Transverse colon (tissue), 4 donors: ENCODE results near the gene ISG20L2. TPM values are rescaled to one million over a fixed set of nuclear protein-coding genes. Genes with fewer than 3 reads are reported as not detected.

Experiments used
- DNase-seq: peaks from one replicate; pipeline ENCODE4 v3.0.0-alpha.2; 2019
- H3K27ac ChIP-seq, 4 donors: fragments of 200-600 bp; sonication (generic); 2 replicates each; pipeline ENCODE4 v1.5.1; 2016 to 2018; ENCODE audit warnings: inconsistent platforms in 4 of 4
- H3K27me3 ChIP-seq: fragments of 200-600 bp; sonication (generic); 2 replicates; pipeline ENCODE4 v1.5.1; 2017; ENCODE audit warnings: inconsistent platforms
- H3K36me3 ChIP-seq, 4 donors: fragments of 200-600 bp; sonication (generic); 2 replicates each; pipeline ENCODE4 v1.5.1; 2017 to 2019; ENCODE audit warnings: inconsistent platforms in 4 of 4
- H3K4me1 ChIP-seq, 4 donors: fragments of 200-600 bp; sonication (generic); 2 replicates each; pipeline ENCODE4 v1.5.1; 2017 to 2020; ENCODE audit warnings: inconsistent platforms in 4 of 4
- H3K4me3 ChIP-seq, 4 donors: fragments of 200-600 bp; sonication (generic); 1 replicate in 1 of 4; 2 replicates in 3 of 4; pipeline versions ENCODE4 v1.5.1 to v1.6.1; 2017 to 2019; ENCODE audit warnings: inconsistent platforms in 4 of 4
- H3K9me3 ChIP-seq, 2 donors: fragments of 200-600 bp; sonication (generic); 2 replicates each; pipeline ENCODE4 v1.5.1; 2017 to 2019; ENCODE audit warnings: inconsistent platforms in 2 of 2
- CTCF ChIP-seq, 5 experiments: fragments of 200-600 bp in 3 of 5; fragments of 450-650 bp in 2 of 5; sonication (generic) in 3 of 5; IDR thresholded peaks; 1 replicate in 2 of 5; 2 replicates in 3 of 5; pipeline ENCODE4 v1.5.1; 2016 to 2017; ENCODE audit warnings: antibody characterized with exemption in 5 of 5, inconsistent platforms in 3 of 5, mild to moderate bottlenecking in 2 of 5, moderate library complexity in 1 of 5
- EP300 ChIP-seq: sonication (generic); formaldehyde crosslinking; IDR thresholded peaks from one replicate; pipeline ENCODE4 v1.6.1; 2017; ENCODE audit warnings: antibody characterized with exemption, low read depth
- POLR2A ChIP-seq: fragments of 450-650 bp; IDR thresholded peaks from one replicate; pipeline ENCODE4 v1.6.1; 2016; ENCODE audit warnings: antibody characterized with exemption, mild to moderate bottlenecking, moderate library complexity
- POLR2AphosphoS5 ChIP-seq, 3 donors: sonication (generic); formaldehyde crosslinking; IDR thresholded peaks; one replicate each; pipeline ENCODE4 v1.6.1; 2016; ENCODE audit warnings: antibody characterized with exemption in 3 of 3
- WGBS, 2 donors: methylation state at CpG; one replicate each; pipeline ENCODE4 v1.1.5; 2018; ENCODE audit warnings: low coverage in 1 of 2; 5-methylcytosine and 5-hydroxymethylcytosine counted together
- in situ Hi-C, 4 donors: fragments of 200-750 bp; cut with MboI; loops; one replicate each; pipeline versions ENCODE4 v1.15.0 to v1.15.1; 2017; ENCODE audit warnings: low sequenced_read_pairs in 3 of 4, low pct_ligation_motif_present in 1 of 4, low pct_unique_long_range_greater_than_20kb in 1 of 4
- intact Hi-C: fragments of 100-400 bp; cut with DNase I; formaldehyde crosslinking; loops from one replicate; pipeline ENCODE4 v1.15.1; 2023; ENCODE audit warnings: low total_unique reads
- total RNA-seq, 4 donors: library from RNA; depleted of rRNA; stranded (reverse); fragments of >200 nt; gene quantifications; one replicate each; pipeline ENCODE4 v1.1.0, GENCODE V29; 2016

The ISG20L2 gene
- total RNA-seq, 4 donors from 2014 or later: 25.8 to 61.7 (median 33.1) TPM

DNA sequence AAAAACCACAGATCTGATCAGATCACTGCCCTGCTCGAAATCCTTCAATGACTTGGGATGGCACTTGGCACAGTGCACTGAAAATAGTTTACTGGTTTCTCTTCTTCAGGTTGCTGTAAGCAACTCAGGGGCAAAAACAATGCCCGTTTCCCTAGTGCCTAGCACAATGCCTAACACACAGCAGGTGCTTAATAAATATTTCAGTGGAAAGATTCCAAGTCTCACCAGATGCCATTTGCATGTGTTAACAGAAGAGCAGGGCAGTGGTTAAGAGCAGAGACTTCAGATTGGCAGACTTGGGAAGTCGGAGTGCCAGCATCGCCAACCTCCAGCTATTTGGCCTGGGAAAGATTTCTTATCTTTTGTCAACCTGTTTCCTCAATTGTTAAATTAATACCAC, 11.2 kb downstream of the ISG20L2 start:
- WGBS, 2 donors: 79 to 97% methylated on average over 3 to 4 of the region's 4 CpGs
- in situ Hi-C loops: no loop called here
- Histone ChIP-seq H3K4me3 (no peak overlapping the region), H3K9me3 (no peaks in the 10 kb centered on the region), H3K4me1 (no peaks in the 10 kb centered on the region), H3K36me3 (peaks cover 0 to 10% (median 4%) of the 10 kb centered on the region in 4 donors), H3K27me3 (no peaks in the 10 kb centered on the region), H3K27ac (no peak overlapping the region)
- no peak for TF ChIP-seq POLR2AphosphoS5 (IDR thresholded peaks at IDR 0.05)
- no peak for TF ChIP-seq CTCF (IDR thresholded peaks at IDR 0.05)
- no peak for TF ChIP-seq POLR2A
- no peak for TF ChIP-seq EP300
- intact Hi-C loops: no loop called here
- DNase-seq: no peak

GRCh38 chr1:156714830-156715229, 13.7 kb downstream of the ISG20L2 start:
- WGBS, 2 donors: 92 to 94% methylated on average over 2 to 3 of the region's 3 CpGs
- TF ChIP-seq POLR2A (no peak), POLR2AphosphoS5 (IDR thresholded peaks at IDR 0.05) (no peak), EP300 (no peak), CTCF (IDR thresholded peaks at IDR 0.05) (no peak)
- H3K4me3 ChIP-seq: no peak overlapping the region
- H3K27me3 ChIP-seq: no peaks in the 10 kb centered on the region
- H3K9me3 ChIP-seq: no peaks in the 10 kb centered on the region
- H3K4me1 ChIP-seq: peaks cover 5 to 13% (median 9%) of the 10 kb centered on the region in 4 donors
- H3K36me3 ChIP-seq: no peaks in the 10 kb centered on the region
- no peak for DNase-seq
- no peak overlapping the region for H3K27ac ChIP-seq
- in situ Hi-C loops (no loop called here), intact Hi-C loops (no loop called here)

DNA sequence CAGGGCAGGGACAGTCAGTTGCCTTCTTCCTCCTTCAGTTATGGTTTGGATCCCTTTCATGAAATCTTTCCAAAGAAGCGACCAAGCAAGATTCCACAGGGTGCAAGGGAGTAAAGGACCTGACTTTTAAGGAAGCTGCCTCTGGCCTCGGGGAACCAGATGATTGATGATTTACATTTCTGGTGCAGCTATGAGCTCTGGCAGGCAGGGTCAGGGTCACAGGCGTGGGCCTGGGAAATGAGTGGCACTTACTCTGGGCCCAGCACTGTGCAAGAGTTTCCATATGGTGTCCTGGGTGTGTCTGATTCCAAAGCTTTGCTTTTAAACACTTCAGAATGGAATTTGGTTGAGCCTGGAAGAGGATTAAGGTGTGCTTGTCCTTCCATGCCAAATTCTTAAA, 15.9 kb downstream of the ISG20L2 start:
- no peak for TF ChIP-seq POLR2AphosphoS5 (IDR thresholded peaks at IDR 0.05)
- TF ChIP-seq CTCF (IDR thresholded peaks at IDR 0.05): no peak
- TF ChIP-seq POLR2A: no peak
- TF ChIP-seq EP300: no peak
- no peaks in the 10 kb centered on the region for H3K9me3 ChIP-seq
- no peaks in the 10 kb centered on the region for H3K27me3 ChIP-seq
- H3K27ac ChIP-seq: no peak overlapping the region
- in situ Hi-C loops: no loop called here
- 55% methylated on average over 3 of the region's 3 CpGs; no CpG with 5 or more reads in 1 of the 2 donors for WGBS, 2 donors
- intact Hi-C loops: no loop called here
- no peak for DNase-seq
- H3K4me1 ChIP-seq: peaks cover 8 to 20% (median 13%) of the 10 kb centered on the region in 4 donors
- H3K36me3 ChIP-seq: no peaks in the 10 kb centered on the region
- no peak overlapping the region for H3K4me3 ChIP-seq

DNA sequence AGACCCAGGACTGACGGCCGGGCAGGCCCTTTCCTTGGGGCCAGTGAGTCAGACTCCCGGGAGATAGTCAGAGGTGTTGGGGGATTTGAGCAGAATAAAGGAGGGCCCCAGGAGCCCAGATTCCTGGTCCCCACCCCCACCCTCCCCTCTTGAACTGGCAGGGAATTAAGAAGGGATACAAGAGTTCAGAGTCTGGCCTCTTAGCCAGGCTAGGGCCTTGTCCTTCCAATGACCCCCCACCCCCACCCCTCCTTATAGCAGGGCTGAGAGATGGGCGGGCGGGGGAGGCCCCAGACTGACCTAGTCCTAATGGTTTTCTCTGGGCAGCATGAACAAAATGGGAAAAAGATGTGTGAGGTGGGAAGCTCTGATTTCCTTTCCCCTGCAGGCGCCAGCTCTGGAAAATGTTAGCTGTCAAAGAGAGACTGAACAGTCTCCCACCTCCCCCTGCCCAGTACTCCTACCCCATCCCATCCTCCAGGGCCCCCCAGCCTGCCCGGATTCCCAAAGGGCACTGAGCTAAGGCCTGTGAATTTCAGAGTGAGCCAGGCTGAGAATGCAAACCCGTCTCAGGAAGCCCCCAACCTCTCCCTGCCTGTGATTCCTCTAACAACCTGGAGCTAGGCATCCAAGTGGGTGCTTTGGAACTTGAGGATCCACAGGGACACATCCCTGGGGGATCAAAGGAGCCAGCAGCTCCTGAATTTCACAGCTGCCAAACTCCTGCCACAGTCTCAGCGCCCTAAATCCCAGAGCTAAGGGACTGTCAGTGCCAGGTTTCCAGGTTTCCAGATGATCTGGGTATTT, 17.4 kb downstream of the ISG20L2 start:
- H3K27me3 ChIP-seq: no peaks in the 10 kb centered on the region
- intact Hi-C loops (no loop called here), in situ Hi-C loops (no loop called here)
- no peak overlapping the region for H3K4me3 ChIP-seq
- H3K27ac ChIP-seq: peak overlapping the region in 3 of 4 donors; percentile 1 to 26 (median 26)
- no peaks in the 10 kb centered on the region for H3K36me3 ChIP-seq
- peaks cover 13 to 34% (median 23%) of the 10 kb centered on the region in 4 donors for H3K4me1 ChIP-seq
- 83% methylated on average over 9 of the region's 9 CpGs; no CpG with 5 or more reads in 1 of the 2 donors for WGBS, 2 donors
- no peak for DNase-seq
- no peak for TF ChIP-seq POLR2A
- no peak for TF ChIP-seq EP300
- TF ChIP-seq POLR2AphosphoS5 (IDR thresholded peaks at IDR 0.05): no peak
- no peak for TF ChIP-seq CTCF (IDR thresholded peaks at IDR 0.05)
- no peaks in the 10 kb centered on the region for H3K9me3 ChIP-seq
